SU-DHL-6 (cell line): ENCODE results near the gene RAC2.

Source experiments
- H2AFZ ChIP-seq: fragments of 200-600 bp; sonication (generic); 2 replicates; pipeline ENCODE4 v1.6.1; 2014; ENCODE audit warnings: low read depth, mild to moderate bottlenecking, moderate library complexity, mixed read lengths, antibody characterized with exemption, low read length; ENCODE audit not compliant: severe bottlenecking
- H3F3A ChIP-seq: fragments of 200-600 bp; shearing (Covaris generic); 2 replicates; pipeline ENCODE4 v1.6.0; 2016; ENCODE audit warnings: antibody characterized with exemption, mild to moderate bottlenecking; ENCODE audit not compliant: insufficient read depth
- H3K27ac ChIP-seq: fragments of 200-600 bp; sonication (generic); 2 replicates; pipeline ENCODE4 v1.5.1; 2016; ENCODE audit warnings: low read depth, mild to moderate bottlenecking, low read length, moderate library complexity, mixed read lengths
- H3K27me3 ChIP-seq: fragments of 200-600 bp; sonication (generic), shearing (Covaris generic); 2 replicates; pipeline ENCODE4 v1.6.0; 2014; ENCODE audit warnings: mild to moderate bottlenecking, low read length
- H3K36me3 ChIP-seq: fragments of 200-600 bp; sonication (generic); 2 replicates; pipeline ENCODE4 v1.6.1; 2014; ENCODE audit warnings: mild to moderate bottlenecking, low read length, mixed read lengths
- H3K4me2 ChIP-seq: fragments of 300-600, 200-600 bp; shearing (Covaris generic), sonication (generic); 2 replicates; pipeline ENCODE4 v1.6.0; 2014; ENCODE audit warnings: low read length, low read depth, mild to moderate bottlenecking; ENCODE audit not compliant: poor library complexity, severe bottlenecking
- H3K4me3 ChIP-seq: fragments of 200-600 bp; sonication (generic); 2 replicates; pipeline ENCODE4 v1.5.1; 2014; ENCODE audit warnings: antibody characterized with exemption, low read length, mild to moderate bottlenecking, mixed read lengths; ENCODE audit not compliant: insufficient read depth, poor library complexity, severe bottlenecking
- H3K79me2 ChIP-seq: fragments of 200-600 bp; sonication (generic); 2 replicates; pipeline ENCODE4 v1.6.1; 2014; ENCODE audit warnings: mild to moderate bottlenecking, low read length, moderate library complexity; ENCODE audit not compliant: insufficient read depth
- H3K9ac ChIP-seq: fragments of 200-600 bp; sonication (generic); 2 replicates; pipeline ENCODE4 v1.7.0; 2014; ENCODE audit warnings: mild to moderate bottlenecking, low read length
- H3K9me2 ChIP-seq: fragments of 200-600 bp; sonication (generic); replicated peaks from 2 replicates; pipeline ENCODE4 v1.6.1; 2014; ENCODE audit warnings: low read length; ENCODE audit not compliant: insufficient read depth
- H3K9me3 ChIP-seq: fragments of 200-600 bp; sonication (generic); 2 replicates; pipeline ENCODE4 v1.6.1; 2014; ENCODE audit warnings: low read length, mixed read lengths; ENCODE audit not compliant: insufficient read depth
- H4K20me1 ChIP-seq: fragments of 200-600 bp; sonication (generic); 2 replicates; pipeline ENCODE4 v1.6.1; 2014; ENCODE audit warnings: low read depth, mild to moderate bottlenecking, antibody characterized with exemption, low read length, moderate library complexity, mixed read lengths
- EZH2phosphoT487 ChIP-seq: fragments of 200-600 bp; sonication (generic), shearing (Covaris generic); conservative IDR thresholded peaks from 2 replicates; pipeline ENCODE4 v1.6.1; 2018; ENCODE audit warnings: mild to moderate bottlenecking, antibody characterized with exemption, low read length, moderate library complexity, mixed read lengths
- TF ChIP-seq, protein P1 (sequence below): fragments of 200-600 bp; sonication (generic); IDR thresholded peaks from one replicate; pipeline ENCODE4 v1.5.1; 2017; ENCODE audit warnings: antibody characterized with exemption, mild to moderate bottlenecking, low read length, moderate library complexity; ENCODE audit not compliant: insufficient read depth, poor library complexity, severe bottlenecking

Gene RAC2

GRCh38 chr22:37288521-37288920 is 44.5 kb upstream of the RAC2 start:
- Histone ChIP-seq H3K4me3 (no peak overlapping the region), H3K4me2 (no peak overlapping the region), H3K27ac (no peak overlapping the region), H3K79me2 (no peaks in the 10 kb centered on the region), H3K9ac (no peak overlapping the region), H3F3A (peaks cover 24% of the 10 kb centered on the region), H3K27me3 (no peaks in the 10 kb centered on the region), H3K9me2 (no peaks in the 10 kb centered on the region), H3K9me3 (0 out of 2 replicates have a peak, but pooled peaks cover 6% of the 10 kb centered on the region), H4K20me1 (no peaks in the 10 kb centered on the region), H3K36me3 (no peaks in the 10 kb centered on the region), H2AFZ (no peak overlapping the region)
- TF ChIP-seq, protein P1, sequence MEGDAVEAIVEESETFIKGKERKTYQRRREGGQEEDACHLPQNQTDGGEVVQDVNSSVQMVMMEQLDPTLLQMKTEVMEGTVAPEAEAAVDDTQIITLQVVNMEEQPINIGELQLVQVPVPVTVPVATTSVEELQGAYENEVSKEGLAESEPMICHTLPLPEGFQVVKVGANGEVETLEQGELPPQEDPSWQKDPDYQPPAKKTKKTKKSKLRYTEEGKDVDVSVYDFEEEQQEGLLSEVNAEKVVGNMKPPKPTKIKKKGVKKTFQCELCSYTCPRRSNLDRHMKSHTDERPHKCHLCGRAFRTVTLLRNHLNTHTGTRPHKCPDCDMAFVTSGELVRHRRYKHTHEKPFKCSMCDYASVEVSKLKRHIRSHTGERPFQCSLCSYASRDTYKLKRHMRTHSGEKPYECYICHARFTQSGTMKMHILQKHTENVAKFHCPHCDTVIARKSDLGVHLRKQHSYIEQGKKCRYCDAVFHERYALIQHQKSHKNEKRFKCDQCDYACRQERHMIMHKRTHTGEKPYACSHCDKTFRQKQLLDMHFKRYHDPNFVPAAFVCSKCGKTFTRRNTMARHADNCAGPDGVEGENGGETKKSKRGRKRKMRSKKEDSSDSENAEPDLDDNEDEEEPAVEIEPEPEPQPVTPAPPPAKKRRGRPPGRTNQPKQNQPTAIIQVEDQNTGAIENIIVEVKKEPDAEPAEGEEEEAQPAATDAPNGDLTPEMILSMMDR = no peak
- TF ChIP-seq EZH2phosphoT487 = no peak

DNA sequence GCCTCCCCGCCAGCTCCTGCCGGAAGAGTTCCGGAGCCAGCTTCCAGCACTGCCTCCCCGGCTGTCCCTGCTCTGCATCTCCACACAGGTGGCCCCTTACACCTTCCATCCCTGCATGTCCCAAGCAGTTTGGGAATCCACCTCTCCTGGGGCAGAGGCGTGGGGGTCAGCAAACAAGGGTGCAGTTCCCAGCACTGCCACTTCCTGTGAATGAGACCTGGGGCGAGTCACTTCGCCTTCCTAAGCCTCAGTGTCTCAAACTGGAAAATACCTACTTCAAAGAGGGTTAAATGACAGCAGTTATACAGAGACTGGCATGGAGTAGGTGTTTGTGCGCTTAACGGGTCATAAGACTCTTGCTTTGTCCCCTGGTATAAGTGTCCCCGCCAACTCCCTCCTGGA is 43.5 kb upstream of the RAC2 start:
- Histone ChIP-seq H3F3A (peaks cover 24% of the 10 kb centered on the region), H3K4me3 (no peak overlapping the region), H3K79me2 (no peaks in the 10 kb centered on the region), H3K9ac (no peak overlapping the region), H3K27ac (no peak overlapping the region), H3K27me3 (no peaks in the 10 kb centered on the region), H3K36me3 (no peaks in the 10 kb centered on the region), H3K9me3 (0 out of 2 replicates have a peak, but pooled peaks cover 6% of the 10 kb centered on the region), H4K20me1 (no peaks in the 10 kb centered on the region), H3K4me2 (no peak overlapping the region), H2AFZ (no peak overlapping the region), H3K9me2 (no peaks in the 10 kb centered on the region)
- no peak for TF ChIP-seq EZH2phosphoT487
- TF ChIP-seq, protein P1 = no peak

DNA sequence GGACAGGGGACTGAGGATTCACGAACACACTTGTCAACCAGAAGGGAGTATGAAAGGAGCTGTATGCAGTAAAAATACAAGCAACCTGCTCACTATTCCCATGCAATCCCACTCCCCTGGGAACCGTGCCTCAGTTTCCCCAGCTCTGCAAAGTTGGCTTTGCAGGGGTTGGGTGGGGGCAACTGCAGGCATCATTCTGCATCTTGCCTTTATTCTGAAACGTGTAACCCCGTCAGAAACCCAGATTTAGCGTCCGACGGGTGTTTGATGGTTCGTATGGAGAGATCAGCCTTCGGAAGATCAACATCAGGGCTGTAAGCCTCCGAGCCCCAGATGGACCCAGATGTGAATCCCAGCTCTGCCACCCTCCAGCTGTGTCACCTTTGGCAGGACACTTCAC is 41.9 kb upstream of the RAC2 start:
- Histone ChIP-seq H4K20me1 (no peaks in the 10 kb centered on the region), H3K79me2 (no peaks in the 10 kb centered on the region), H3K4me3 (no peak overlapping the region)

More for the DNA sequence above, 41.9 kb upstream of the RAC2 start:
- Histone ChIP-seq H3K36me3 (no peaks in the 10 kb centered on the region), H3K9me3 (no peaks in the 10 kb centered on the region), H2AFZ (no peak overlapping the region), H3K27me3 (no peaks in the 10 kb centered on the region), H3K27ac (peak overlapping the region; percentile 87; the same call in 1 of the 2 replicates), H3F3A (peaks cover 24% of the 10 kb centered on the region), H3K9me2 (no peaks in the 10 kb centered on the region), H3K9ac (no peak overlapping the region), H3K4me2 (no peak overlapping the region)
- TF ChIP-seq, protein P1 = no peak
- no peak for TF ChIP-seq EZH2phosphoT487
